HEK293T (cell line): Measurements from ENCODE around the gene BEST4.

Source experiments
- BHLHE40 ChIP-seq: fragments of 450-650 bp; IDR thresholded peaks from 2 replicates; pipeline ENCODE4 v1.6.1; 2016; ENCODE audit warnings: mild to moderate bottlenecking, moderate library complexity, borderline replicate concordance
- ZNF384 ChIP-seq: fragments of 450-650 bp; IDR thresholded peaks from 2 replicates; pipeline ENCODE4 v1.6.1; 2016

DNA sequence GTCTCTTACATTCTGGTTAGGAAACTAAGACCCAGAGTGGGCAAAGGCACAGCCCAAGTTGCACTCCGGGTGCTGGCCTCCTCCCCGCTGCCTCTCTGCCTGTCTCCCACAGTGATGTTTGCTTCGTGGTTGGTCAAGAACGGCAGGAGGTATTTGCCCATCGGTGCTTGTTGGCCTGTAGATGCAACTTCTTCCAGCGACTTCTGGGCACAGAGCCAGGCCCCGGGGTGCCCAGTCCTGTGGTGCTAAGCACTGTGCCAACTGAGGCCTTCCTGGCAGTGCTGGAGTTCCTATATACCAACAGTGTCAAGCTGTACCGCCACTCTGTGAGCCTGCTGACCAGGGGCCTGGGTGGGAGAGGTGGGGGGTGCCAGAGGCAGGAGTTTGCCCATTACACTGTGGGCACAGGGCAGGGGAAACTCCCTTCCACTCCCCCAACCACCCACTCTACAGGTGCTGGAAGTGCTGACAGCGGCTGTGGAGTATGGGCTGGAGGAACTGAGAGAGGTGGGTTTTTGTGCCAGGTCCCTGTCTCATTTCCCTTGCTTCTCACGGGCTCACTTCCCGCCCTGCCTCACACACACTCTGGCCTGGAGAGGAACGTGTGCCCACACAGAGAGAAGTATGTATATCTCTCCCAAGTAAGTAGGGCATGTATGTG, 22.3 kb upstream of the BEST4 start:
- no peak for TF ChIP-seq BHLHE40
- no peak for TF ChIP-seq ZNF384
